Chondrocyte (in vitro differentiated cells): ENCODE data around the gene EPHB1. TPM values are rescaled to one million over a fixed set of nuclear protein-coding genes. Genes with fewer than 3 reads are reported as not detected.

ENCODE experiments used
- DNase-seq: peaks from one replicate; pipeline ENCODE4 v3.0.0; 2021; ENCODE audit warnings: mixed read lengths, low spot score
- H3K27ac Mint-ChIP-seq: one replicate; pipeline ENCODE4 v1.8.0; 2021; ENCODE audit warnings: mild to moderate bottlenecking, moderate library complexity, mixed read lengths; ENCODE audit not compliant: unreplicated experiment
- H3K27me3 Mint-ChIP-seq: 2 replicates; pipeline ENCODE4 v1.8.0; 2021; ENCODE audit warnings: low read depth, mixed read lengths
- H3K36me3 Mint-ChIP-seq: 2 replicates; pipeline ENCODE4 v1.8.0; 2021; ENCODE audit warnings: low read depth, mixed read lengths
- H3K4me1 Mint-ChIP-seq: 2 replicates; pipeline ENCODE4 v1.8.0; 2021; ENCODE audit warnings: low read depth, mild to moderate bottlenecking, mixed read lengths
- H3K4me3 Mint-ChIP-seq: one replicate; pipeline ENCODE4 v1.8.0; 2021; ENCODE audit warnings: mild to moderate bottlenecking, moderate library complexity, mixed read lengths; ENCODE audit not compliant: unreplicated experiment
- H3K9me3 Mint-ChIP-seq: 2 replicates; pipeline ENCODE4 v1.8.0; 2021; ENCODE audit warnings: low read depth, mixed read lengths
- total RNA-seq: library from RNA; stranded (reverse); gene quantifications from 3 replicates; pipeline ENCODE4 v1.2.1, GENCODE V29; 2021
- TF ChIP-seq, protein P1 (sequence below): fragments of 200-600 bp; sonication (generic); IDR thresholded peaks from 2 replicates; pipeline ENCODE4 v1.5.0; 2021; ENCODE audit warnings: antibody characterized with exemption, mild to moderate bottlenecking, moderate library complexity

Gene EPHB1
- total RNA-seq, 1 donor from 2014 or later = 1.7 TPM

- Mint-ChIP-seq H3K4me1 (no peaks in the 10 kb centered on the region), H3K4me3 (no peak overlapping the region), H3K27ac (no peak overlapping the region), H3K36me3 (no peaks in the 10 kb centered on the region), H3K9me3 (peaks cover 3% of the 10 kb centered on the region), H3K27me3 (no peaks in the 10 kb centered on the region)
- DNase-seq = no peak
- TF ChIP-seq, protein P1, sequence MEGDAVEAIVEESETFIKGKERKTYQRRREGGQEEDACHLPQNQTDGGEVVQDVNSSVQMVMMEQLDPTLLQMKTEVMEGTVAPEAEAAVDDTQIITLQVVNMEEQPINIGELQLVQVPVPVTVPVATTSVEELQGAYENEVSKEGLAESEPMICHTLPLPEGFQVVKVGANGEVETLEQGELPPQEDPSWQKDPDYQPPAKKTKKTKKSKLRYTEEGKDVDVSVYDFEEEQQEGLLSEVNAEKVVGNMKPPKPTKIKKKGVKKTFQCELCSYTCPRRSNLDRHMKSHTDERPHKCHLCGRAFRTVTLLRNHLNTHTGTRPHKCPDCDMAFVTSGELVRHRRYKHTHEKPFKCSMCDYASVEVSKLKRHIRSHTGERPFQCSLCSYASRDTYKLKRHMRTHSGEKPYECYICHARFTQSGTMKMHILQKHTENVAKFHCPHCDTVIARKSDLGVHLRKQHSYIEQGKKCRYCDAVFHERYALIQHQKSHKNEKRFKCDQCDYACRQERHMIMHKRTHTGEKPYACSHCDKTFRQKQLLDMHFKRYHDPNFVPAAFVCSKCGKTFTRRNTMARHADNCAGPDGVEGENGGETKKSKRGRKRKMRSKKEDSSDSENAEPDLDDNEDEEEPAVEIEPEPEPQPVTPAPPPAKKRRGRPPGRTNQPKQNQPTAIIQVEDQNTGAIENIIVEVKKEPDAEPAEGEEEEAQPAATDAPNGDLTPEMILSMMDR = no peak
Observed at GRCh38 chr3:135203026-135203425, 408.0 kb downstream of the EPHB1 start.

- no peak for DNase-seq
- peaks cover 4% of the 10 kb centered on the region for H3K4me1 Mint-ChIP-seq
- H3K27me3 Mint-ChIP-seq = no peaks in the 10 kb centered on the region
- no peak overlapping the region for H3K4me3 Mint-ChIP-seq
- H3K9me3 Mint-ChIP-seq = no peaks in the 10 kb centered on the region
- TF ChIP-seq, protein P1 = no peak
- H3K27ac Mint-ChIP-seq = no peak overlapping the region
- no peaks in the 10 kb centered on the region for H3K36me3 Mint-ChIP-seq
Observed at GRCh38 chr3:135213213-135213612, 418.2 kb downstream of the EPHB1 start.

DNA sequence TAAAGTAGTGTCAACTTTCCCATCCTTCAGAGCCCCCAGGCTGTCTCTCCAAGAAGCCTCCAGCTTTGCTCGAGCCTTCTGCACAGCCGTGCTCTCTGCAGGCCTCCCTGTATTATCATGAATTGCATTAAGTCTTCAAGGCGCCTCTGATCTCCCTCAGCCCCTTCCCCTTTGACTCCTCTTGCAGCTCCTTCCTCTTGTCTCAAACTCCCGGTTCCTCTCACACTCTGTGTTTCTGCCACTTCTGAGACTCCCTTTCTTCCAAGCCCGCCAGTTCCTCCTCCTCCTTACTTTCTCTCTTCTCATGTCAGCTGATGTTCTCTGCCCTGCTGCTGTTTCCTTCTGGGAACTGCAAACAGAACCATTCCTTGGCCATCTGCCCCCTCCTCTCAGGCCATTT, 418.8 kb downstream of the EPHB1 start:
- Mint-ChIP-seq H3K36me3 (no peaks in the 10 kb centered on the region), H3K9me3 (no peaks in the 10 kb centered on the region)

GRCh38 chr3:135214400-135214799, 419.3 kb downstream of the EPHB1 start:
- no peak for DNase-seq
- H3K27me3 Mint-ChIP-seq = no peaks in the 10 kb centered on the region
- no peak overlapping the region for H3K4me3 Mint-ChIP-seq
- H3K27ac Mint-ChIP-seq = no peak overlapping the region
- no peaks in the 10 kb centered on the region for H3K9me3 Mint-ChIP-seq
- TF ChIP-seq, protein P1 = no peak
- no peaks in the 10 kb centered on the region for H3K36me3 Mint-ChIP-seq
- peaks cover 5% of the 10 kb centered on the region for H3K4me1 Mint-ChIP-seq

More for the DNA sequence above, 418.8 kb downstream of the EPHB1 start:
- TF ChIP-seq, protein P1 = no peak
- H3K4me3 Mint-ChIP-seq = no peak overlapping the region
- peaks cover 5% of the 10 kb centered on the region for H3K4me1 Mint-ChIP-seq
- DNase-seq = no peak
- H3K27me3 Mint-ChIP-seq = no peaks in the 10 kb centered on the region
- no peak overlapping the region for H3K27ac Mint-ChIP-seq

GRCh38 chr3:135215516-135215915, 420.5 kb downstream of the EPHB1 start:
- no peak for DNase-seq
- no peaks in the 10 kb centered on the region for H3K9me3 Mint-ChIP-seq
- H3K36me3 Mint-ChIP-seq = no peaks in the 10 kb centered on the region
- no peaks in the 10 kb centered on the region for H3K27me3 Mint-ChIP-seq
- peaks cover 5% of the 10 kb centered on the region for H3K4me1 Mint-ChIP-seq
- TF ChIP-seq, protein P1 = no peak
- no peak overlapping the region for H3K27ac Mint-ChIP-seq
- no peak overlapping the region for H3K4me3 Mint-ChIP-seq
